Brain pericyte (primary cell): ENCODE results near the gene TOP3B.

ENCODE experiments used
- DNase-seq: peaks from one replicate; pipeline ENCODE4 v3.0.0-alpha.2; 2012; ENCODE audit warnings: low read depth, low spot score

The TOP3B gene

DNA sequence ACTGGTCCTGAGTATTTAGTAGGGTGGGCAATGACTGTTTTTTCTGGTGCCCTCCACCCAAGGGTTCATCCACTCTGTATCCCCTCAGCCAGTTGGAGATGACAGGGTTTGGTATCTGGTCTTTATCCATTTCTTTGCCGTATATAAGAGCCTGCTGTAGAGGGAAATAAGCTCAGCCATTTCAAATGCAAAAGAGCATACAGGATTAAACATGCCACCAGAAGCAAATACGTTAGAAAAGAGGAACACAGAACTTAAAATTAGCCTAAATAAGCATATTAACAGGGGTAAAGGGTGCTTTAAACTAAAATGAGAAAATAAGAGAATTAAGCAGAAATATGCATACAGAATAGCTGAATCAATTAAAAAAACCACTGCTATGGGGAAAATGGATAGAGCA lies 27.8 kb upstream of the TOP3B start:
- no peak for DNase-seq

DNA sequence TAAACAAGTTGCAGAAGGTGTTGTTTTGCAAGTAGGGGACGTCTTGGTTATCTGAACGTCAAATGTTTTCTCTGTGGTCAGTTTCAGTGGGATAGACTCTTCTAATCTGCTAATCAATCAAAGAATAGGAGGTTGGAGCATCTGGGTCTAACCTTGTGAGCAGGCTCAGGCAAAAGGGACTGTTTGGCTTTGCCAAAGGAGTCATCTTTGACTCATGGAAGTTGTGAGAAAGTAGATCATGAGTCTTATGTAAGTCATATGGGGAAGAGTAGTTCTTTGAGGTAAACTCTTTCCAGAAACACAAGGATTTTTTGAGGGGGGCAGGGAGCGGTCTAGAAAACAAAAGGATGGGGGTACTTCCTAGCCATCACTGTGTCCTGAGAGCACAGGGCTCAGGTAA lies 27.1 kb upstream of the TOP3B start:
- DNase-seq = no peak

DNA sequence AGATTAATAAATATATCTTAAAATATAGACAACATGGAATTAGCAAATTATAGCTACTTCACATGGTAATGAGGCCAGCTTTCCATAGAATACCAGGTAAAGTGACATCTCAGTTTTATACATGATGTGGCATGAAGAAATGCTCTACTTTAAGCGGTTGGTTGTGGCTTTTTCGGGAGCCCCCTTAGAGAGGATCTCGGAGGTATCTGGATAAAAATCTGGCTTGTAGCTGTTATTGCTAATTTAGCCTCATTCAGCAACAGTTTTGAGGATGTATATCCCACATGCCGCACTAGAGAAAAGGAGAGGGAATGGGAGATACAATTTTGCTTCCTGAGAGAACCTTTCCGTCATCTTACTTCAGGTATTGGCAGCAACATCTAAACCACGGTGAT lies 24.0 kb upstream of the TOP3B start:
- DNase-seq = no peak

DNA sequence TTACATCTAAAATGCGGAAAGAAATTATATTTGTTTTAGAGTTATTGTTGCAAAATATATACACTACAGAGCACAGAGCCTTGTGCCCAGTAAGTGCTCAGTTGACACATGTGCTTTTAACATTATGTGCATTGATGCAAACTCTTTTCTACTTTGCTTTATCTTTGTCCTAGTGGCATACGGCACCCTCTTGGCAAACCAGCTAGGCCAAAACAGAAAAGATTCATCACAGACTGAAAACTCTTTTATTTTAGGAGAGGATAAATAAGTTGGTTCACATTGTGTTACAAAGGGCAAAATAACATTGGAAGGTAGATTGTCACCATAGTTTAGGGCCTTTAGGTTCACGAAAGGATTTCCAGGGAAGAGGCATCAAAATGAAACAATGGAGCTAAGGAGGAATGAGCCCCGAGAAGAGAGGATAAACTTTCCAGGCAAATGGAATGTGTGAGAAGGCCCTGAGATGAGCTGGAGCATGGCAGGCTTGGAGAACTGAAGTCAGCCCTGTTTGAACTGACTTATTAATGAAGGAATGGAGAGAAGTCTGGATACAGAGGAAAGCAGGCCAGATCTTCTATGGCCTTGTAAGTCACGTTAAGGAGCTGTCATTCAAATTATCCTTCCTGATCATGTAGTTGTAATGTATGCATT lies 23.5 kb upstream of the TOP3B start:
- no peak for DNase-seq

DNA sequence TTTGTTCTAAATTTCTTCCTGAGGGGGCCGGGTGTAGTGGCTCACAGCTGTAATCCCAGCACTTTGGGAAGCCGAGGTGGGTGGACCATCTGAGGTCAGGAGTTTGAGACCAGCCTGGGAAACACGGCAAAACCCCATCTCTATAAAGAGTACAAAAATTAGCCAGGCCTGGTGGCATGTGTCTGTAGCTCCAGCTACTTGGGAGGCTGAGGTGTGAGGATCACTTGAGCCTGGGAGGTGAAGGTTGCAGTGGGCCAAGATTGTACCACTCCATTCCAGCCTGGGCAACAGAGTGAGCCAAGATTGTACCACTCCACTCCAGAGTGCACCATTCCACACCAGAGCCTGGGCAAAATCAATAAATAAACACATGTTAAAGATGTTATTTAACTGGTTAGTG lies 20.6 kb upstream of the TOP3B start:
- no peak for DNase-seq

DNA sequence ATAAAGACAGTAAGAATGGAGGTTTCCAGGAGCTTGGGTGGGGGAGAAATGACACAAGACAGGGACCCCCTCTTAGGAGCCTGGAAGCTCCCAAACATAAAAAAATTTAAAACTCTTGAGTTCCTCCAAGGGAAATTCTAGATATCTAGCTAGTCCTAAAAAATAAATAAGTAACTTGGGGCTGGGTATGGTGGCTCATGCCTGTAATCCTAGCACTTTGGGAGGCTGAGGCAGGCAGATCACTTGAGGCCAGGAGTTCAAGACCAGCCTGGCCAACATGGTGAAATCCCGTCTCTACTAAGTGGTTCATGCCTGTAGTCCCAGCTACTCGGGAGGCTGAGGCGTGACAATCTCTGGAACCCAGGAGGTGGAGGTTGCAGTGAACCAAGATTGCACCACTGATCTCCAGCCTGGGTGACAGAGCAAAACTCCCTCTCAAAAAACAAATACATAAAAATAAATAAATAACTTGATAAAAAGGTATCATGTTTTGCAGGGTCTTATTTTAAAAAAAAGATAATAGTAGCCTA lies 20.0 kb upstream of the TOP3B start:
- no peak for DNase-seq

DNA sequence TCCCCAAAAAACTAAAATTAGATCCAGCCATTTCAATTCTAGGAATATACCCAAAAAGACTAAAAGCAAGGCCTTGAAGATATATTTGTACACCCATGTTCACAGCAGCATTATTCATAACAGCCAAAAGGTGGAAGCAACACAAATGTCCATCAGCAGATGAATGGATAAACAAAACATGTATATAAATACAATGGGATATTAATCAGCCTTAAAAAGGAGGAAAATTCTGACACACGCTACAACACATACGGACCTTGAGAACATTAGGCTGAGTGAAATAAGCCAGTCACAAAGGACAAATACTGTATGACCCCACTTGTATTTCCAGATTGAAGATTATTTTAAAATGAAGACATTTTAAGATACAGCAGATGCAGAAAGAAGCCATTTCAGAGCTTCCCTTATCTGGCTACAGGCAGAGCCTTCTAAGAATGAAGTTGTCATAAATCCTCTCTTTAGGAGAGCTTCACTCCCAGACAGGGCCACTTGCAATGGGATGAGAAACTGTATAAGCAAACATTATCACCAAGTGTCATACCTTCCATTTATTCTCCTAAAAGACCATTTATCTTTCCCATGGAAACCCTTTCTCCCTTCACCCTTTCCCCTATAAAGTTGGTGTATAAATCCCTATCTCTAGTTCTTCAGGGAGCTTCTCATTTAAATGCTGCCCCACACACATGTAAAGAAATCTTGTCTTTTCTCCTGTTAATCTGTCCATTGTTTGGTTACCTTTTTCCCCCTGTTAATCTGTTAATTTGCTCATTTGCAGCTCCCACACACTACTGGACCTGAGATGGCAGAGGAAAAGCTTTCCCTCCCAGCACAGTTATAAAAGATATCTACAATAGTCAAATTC lies 19.3 kb upstream of the TOP3B start:
- no peak for DNase-seq

DNA sequence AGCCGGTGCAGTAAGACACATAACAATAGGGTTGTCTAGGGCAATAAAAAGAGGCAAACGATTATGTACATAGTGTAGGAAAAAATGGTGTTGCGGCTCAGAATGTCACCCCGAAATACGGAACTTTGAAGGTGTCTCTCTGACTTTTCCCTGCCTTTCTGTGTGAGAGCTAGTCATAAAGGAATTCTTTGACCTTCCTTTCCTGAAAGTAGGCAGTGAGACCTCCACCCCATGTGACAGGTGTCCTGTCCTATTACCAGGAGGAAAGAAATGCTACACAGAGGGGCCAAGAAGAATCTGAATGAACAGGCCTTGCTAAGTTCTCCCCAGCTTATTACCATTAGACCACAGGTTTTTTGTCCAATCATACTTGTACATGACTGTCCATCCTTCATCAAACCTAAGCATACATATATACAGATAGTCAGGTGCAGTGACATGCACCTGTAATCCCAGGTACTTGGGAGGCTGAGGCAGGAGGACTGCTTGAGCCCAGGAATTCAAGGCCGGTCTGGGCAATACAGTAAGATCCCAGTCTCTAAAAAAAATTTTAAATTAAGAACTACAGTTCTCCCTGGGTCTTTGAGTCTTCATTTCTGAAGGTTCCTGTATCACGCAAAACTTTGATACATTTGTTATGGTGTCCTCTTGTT lies 16.1 kb upstream of the TOP3B start:
- DNase-seq = no peak

DNA sequence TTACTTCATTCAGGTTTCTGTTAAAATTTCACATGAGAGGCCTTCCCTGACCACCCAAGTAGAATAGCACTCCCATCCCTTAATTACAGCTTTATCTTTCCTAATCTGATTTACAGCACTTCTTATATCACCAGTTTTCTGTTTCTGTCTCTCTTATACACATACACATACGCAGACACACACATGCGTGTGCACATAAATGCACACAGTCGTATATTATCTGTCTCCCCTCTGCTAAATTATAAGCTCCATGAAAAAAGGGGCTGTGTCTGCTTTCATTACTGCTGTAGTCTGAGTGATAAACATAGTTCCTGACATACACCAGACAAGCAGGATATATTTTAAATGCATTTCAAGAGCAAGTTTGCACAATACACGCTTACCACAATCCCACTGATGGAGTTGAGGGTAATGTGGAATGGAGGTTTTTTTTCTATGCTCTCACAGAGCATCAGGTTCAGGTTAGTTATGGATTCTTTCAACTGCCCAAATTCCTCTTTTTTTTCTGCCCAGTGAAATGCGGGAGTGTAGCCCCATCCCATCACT lies 13.7 kb upstream of the TOP3B start:
- DNase-seq = no peak

DNA sequence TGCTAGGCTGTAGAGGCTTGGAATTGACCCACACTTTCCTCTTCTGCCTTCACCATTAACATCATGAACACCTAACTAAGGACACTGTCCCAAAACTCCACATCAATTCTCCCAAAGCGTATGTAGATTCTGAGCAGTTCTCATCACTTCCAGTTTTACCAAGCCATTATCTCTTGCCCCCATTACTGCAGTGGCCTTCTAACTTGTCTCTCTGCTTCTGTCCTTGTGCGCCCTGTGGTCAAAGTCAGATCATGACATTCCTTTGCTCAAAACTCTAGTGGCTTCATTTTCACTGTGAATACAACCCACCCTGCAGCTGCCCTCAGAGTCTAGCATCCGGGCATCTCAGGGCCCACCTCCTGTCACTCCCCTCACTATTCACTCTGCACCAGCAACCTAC lies 13.1 kb upstream of the TOP3B start:
- no peak for DNase-seq

DNA sequence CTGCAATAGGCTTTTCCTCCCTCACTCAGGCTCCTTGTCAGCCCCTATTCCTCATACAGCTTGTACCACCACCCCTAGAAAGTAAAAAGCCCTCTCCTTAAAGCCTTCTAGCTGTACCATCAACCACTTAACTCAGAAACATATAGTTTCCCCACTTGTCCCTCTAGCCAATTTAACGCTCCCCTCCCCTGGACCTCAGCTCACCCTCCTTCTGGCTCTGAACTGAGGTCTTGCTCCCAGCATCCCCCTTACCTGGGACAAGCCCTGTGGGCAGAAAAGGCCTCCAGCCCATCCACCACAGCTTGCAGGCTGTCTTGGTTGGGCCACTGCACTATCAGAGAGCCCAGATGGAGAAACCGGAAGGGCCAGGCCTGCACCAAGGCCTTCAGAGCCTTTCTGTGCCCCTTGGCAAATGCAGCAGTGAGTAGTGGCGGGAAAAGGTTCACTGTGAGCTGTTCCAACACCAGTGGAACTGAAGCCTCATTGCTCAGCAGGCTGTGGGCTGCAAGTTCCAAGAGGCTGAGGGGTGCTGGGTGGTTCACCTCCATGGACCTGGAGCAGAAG lies 12.4 kb upstream of the TOP3B start:
- DNase-seq = no peak

DNA sequence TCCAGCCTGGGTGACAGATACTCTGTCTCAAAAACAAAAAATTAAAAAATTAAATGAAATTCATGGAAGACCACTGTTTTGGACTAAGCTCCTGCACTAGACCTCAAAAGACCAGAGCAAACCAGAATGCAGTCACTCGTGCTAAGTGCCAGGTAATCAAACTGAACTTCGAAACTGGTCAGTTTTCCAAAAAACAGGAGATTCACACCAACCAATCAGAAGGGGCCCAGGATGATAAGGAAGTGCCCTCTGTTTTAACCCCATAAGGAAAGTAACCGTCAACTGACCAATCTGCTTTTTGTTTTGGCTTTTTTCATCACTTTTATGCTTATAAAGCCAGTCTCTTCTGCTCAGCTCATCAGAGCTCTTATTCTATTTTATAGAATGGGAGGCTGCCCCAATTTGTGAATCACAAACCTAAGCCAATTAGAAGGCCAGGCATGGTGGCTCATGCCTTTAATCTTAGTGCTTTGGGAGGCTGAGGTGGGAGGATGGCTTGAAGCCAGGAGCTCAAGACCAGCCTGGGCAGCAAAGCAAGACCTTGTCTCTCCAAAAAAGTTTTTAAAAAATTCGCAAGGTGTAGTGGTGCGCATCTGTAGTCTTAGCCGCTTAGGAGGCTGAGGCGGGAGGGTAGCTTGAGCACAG lies 10.1 kb upstream of the TOP3B start:
- no peak for DNase-seq

DNA sequence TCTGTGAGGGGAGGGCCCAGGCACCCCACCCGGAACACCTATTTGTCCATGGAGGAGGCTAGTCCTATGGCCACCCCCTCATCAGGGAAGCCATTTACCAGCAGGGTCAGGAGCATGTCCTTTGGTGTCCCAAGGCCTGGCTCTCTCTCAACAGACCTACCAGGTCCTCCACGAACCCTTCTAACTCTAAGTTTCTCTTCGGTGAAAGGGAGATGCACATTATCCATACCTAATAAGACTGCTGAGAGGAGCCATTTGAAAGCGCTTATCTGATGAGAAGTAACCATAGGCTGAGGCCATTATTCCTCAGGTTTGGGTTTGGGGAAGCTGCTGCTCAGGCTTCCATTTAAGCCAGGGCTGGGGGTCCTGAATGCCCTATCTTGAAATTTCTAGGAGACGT lies 9.2 kb upstream of the TOP3B start:
- no peak for DNase-seq

DNA sequence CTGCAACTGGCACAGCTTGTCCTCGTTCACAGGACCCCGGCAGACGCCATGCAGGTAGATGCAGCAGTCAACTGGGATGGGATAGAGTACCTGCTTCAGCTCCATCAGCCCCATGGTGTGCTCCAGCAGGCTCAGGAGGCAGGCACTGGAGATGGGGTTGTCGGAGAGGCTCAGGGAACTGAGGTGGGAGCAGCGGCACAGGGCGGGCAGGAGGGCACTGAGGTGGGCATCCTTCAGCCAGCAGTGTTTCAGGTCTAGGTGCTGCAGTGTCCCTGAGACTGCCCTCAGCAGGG lies 8.7 kb upstream of the TOP3B start:
- DNase-seq = no peak

DNA sequence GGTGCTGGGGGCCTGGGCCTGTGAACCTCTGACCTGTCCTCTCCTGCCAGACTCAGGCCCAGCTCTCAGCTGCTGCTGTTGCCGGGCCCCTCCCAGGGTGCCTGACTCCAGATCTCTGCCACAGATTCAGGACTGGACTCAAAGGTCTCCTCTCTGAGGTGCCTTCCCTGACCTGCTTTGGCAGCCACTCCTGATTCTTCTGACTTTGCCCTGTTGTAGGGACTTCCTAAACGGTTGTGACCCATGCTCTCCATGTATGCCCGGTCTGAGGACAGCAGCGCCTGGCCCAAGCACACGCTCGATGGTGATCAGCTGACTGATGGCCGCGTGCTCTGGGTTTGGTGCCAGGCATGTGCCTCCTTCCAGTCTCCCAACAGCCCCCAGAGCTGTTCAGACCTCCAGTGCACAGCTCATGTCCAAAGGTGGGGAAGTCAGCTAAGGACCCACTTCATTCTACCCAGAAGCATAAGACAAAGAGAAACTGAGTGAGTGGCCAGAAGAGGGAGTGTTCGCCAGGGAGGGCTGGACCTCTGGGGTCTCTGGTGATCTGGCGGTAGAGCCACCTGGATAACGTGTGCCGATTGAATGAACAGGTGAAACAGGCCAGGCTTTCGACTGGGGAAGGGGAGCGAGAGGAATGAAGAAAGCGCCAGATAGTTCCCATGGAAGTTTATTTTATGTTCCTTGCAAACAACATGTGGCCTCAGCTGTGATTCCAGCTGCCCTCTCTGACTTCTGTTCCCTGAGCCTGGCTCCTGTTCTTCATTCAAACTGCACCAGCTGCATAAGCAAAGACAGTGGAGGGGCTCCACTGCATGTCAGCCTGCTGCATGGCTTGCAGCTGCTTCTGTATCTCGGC lies 8.1 kb upstream of the TOP3B start:
- DNase-seq = no peak

DNA sequence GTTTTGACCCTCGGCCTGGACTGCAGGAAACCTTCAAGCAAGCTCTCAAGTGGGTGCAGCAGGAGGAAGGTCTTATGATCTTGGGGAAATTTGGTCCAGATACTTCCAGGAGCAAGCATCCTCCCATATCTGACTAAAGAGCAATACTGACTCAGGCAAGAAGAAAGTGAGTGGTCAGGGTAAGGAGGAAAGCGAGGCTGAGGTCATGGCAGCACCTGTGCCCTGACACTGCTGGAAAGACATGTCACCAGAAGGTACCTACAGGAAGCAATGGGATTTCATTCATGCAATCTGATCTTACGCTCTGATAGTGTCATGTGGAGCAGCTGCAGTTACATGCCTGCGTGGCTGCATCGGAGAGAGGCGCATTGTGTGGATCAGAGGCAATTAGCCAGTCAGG lies 6.5 kb upstream of the TOP3B start:
- DNase-seq = no peak

DNA sequence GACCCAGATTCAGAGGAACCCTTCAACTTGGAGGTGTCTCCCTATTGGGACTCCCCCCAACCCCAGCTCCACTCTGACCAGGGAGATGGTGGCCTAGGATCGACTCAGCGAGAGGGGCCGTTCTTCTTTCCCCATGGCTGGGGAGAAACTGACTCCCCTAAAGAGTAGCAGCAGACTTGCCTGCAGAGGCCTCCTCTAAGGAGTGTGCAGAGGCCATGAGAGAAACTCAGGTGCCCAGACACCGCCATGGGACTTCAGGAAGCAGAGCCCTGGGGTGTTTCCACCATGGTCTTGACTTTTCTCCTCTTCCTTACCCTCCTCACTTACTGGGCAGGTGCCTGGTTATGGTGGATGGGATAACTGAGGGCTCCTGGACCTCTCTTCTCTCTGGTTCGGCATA lies 2.6 kb upstream of the TOP3B start:
- DNase-seq = no peak

DNA sequence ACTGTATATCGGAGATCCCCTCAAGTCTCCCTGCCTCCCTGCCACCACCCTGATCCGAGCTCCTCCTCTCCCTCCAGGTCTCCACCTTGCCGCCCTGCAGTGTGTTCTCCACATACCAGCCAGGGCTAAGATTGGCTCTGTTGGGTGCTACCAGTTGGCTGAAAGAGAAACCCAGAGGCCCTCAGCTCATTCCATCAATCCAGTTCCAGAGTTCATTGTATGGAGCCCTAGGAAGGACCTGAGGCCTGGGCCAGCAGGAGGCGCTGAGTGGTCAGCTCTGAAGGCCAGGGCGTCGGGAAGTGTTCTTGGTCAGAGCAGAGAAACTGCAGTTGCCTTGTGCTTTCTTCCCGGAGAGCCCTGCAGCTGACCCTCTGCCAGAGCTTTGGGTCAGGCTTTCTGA lies 2.2 kb upstream of the TOP3B start:
- no peak for DNase-seq

DNA sequence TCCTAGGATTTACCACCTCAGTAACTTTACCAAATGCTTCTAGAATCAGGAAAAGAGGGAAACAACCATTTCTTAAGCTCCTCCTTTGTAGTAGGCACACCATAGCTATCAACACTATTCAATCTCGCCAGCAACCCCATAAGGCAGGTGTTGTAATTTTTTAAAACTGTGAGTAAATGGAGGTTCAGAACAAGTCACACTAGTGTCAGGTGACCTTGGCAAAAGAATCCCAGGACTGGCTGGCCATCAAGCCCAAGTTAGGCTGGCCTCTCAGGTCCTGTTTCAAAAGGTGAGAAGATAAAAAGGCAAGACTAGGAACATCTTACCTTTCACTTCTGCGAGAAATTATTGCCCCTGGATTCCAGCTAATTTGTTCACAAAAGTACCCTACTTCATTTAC lies 713 bp downstream of the TOP3B start:
- no peak for DNase-seq

DNA sequence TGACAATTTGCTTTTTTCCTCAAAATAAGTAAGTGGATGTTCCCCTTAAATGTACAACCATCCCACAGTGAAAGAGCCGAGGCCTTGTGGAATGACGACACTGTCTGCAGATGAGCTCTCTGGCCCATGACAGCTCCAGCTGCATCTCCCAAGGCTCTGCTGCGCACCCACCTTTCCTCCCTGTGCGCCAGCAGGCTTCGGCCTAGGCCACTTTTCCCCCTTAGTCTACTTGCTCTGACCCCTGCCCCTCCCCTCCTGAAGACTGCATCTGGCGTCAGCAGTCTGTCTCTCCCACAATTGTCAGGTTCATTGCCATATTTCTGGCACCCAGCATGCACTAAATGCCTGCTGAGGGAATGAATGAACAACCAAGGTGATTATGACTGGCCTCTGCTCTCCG lies 2.0 kb downstream of the TOP3B start:
- no peak for DNase-seq
